CD4-positive, CD25-positive, alpha-beta regulatory T cell (primary cell): Measurements from ENCODE around the gene TMA7. TPM values are rescaled to one million over a fixed set of nuclear protein-coding genes. Genes with fewer than 3 reads are reported as not detected.
A peak's percentile ranks its signal among the peaks of the same experiment; 100 is the strongest.

Experiments
- ATAC-seq, 2 donors: fragments of 150-1000 bp; cut with Tn5 transposase; one replicate each; pipeline ENCODE4 v1.10.0; 2021; ENCODE audit warnings: low read depth in 2 of 2, moderate number of reproducible peaks in 2 of 2, moderate library complexity in 1 of 2
- DNase-seq, 3 donors: peaks; one replicate each; pipeline versions ENCODE4 v3.0.0 to v3.0.0-alpha.2; 2012 to 2022; ENCODE audit warnings: mixed read lengths in 1 of 3
- H3K27ac ChIP-seq: one replicate; pipeline ENCODE4 v1.7.0; 2013; ENCODE audit warnings: mild to moderate bottlenecking, low read length; ENCODE audit not compliant: insufficient read depth, poor library complexity, severe bottlenecking
- H3K27me3 ChIP-seq: one replicate; pipeline ENCODE4 v1.7.0; 2013; ENCODE audit warnings: low read length; ENCODE audit not compliant: control insufficient read depth, insufficient read depth
- H3K36me3 ChIP-seq: one replicate; pipeline ENCODE4 v1.7.0; 2013; ENCODE audit warnings: mild to moderate bottlenecking, low read length, moderate library complexity; ENCODE audit not compliant: control insufficient read depth, insufficient read depth
- H3K4me1 ChIP-seq: 2 replicates; pipeline ENCODE4 v1.7.0; 2013; ENCODE audit warnings: mild to moderate bottlenecking, low read length; ENCODE audit not compliant: insufficient read depth, control insufficient read depth, poor library complexity, severe bottlenecking
- H3K4me3 ChIP-seq: one replicate; pipeline ENCODE4 v1.7.0; 2013; ENCODE audit warnings: low read depth, mild to moderate bottlenecking, low read length, moderate library complexity
- H3K9me3 ChIP-seq, 2 experiments: 1 replicate in 1 of 2; 2 replicates in 1 of 2; pipeline ENCODE4 v1.7.0; 2013; ENCODE audit warnings: low read length in 2 of 2, mild to moderate bottlenecking in 1 of 2, moderate library complexity in 1 of 2; ENCODE audit not compliant: control insufficient read depth in 2 of 2
- H3K27ac Mint-ChIP-seq, 3 donors: one replicate each; pipeline ENCODE4 v1.8.0; 2020 to 2022; ENCODE audit warnings: mild to moderate bottlenecking in 3 of 3, mixed read lengths in 3 of 3, moderate library complexity in 2 of 3
- H3K27me3 Mint-ChIP-seq: one replicate; pipeline ENCODE4 v1.8.0; 2022; ENCODE audit warnings: mild to moderate bottlenecking, mixed read lengths
- H3K36me3 Mint-ChIP-seq: one replicate; pipeline ENCODE4 v1.8.0; 2020; ENCODE audit warnings: mixed read lengths
- H3K4me1 Mint-ChIP-seq, 4 donors: one replicate each; pipeline ENCODE4 v1.8.0; 2020 to 2022; ENCODE audit warnings: mixed read lengths in 4 of 4, mild to moderate bottlenecking in 1 of 4
- H3K4me3 Mint-ChIP-seq, 4 donors: one replicate each; pipeline ENCODE4 v1.8.0; 2020 to 2022; ENCODE audit warnings: mild to moderate bottlenecking in 4 of 4, mixed read lengths in 4 of 4, moderate library complexity in 3 of 4
- H3K9me3 Mint-ChIP-seq, 7 donors: one replicate each; pipeline ENCODE4 v1.8.0; 2020 to 2022; ENCODE audit warnings: mixed read lengths in 7 of 7, mild to moderate bottlenecking in 3 of 7, moderate library complexity in 2 of 7
- polyA plus RNA-seq, 4 donors: library from polyadenylated mRNA; unstranded; fragments of 300-500 nt; fragmentation: Illumina TruSeq; gene quantifications; one replicate each; pipeline ENCODE4 v1.2.3, GENCODE V29; 2021
- total RNA-seq: library from RNA; stranded (reverse); gene quantifications from one replicate; pipeline ENCODE4 v1.2.3, GENCODE V29; 2022

Gene TMA7
- total and polyA plus RNA-seq, 5 donors from 2014 or later, result 248 to 743 (median 676) TPM

DNA sequence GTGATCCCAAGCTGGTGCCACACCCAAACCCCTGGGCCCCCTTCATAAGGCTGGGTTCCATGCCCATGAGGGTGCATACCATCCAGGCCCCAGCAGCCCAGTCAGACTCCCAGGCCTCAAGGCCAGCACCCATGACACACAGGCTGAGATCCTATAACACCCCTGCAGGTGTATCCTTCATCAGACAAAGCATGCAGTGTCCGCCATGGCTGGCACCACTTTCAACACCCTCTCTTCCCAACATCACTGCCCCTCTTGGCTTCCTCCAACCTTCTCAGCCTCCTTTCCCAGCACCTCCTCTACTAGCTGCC is 3.6 kb upstream of the TMA7 start:
- peaks cover 0 to 4% (median 0%) of the 10 kb centered on the region in 7 donors for H3K9me3 Mint-ChIP-seq

DNA sequence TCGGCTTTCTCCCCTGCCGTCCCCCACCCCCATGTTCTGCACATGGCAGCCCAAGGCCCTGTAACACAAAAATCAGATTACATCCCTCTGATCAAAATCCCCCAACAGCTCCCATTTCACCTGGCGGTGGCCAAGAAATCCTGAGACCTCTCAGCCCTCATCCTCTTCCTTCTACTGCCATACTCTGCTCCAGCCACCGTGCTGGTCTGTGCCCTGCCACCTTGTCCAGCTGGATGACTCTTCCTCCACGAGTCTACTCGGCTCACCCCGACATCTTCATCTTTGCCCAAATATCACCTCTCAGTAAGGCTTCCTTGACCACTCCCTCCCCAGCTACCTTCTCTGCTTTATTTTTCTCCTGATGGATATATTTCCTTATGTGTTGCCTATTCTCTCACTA is 3.2 kb upstream of the TMA7 start:
- no peaks in the 10 kb centered on the region for H3K27me3 Mint-ChIP-seq
- H3K27ac Mint-ChIP-seq, result no peak overlapping the region
- H3K4me3 ChIP-seq, result no peak overlapping the region
- H3K4me1 ChIP-seq, result peaks cover 25% of the 10 kb centered on the region
- peaks cover 6% of the 10 kb centered on the region for H3K36me3 Mint-ChIP-seq
- H3K9me3 ChIP-seq, result no peaks in the 10 kb centered on the region
- DNase-seq, result no peak
- H3K9me3 Mint-ChIP-seq, result peaks cover 0 to 4% (median 0%) of the 10 kb centered on the region in 7 donors
- H3K36me3 ChIP-seq, result peaks cover 13% of the 10 kb centered on the region
- no peaks in the 10 kb centered on the region for H3K27me3 ChIP-seq
- H3K4me3 Mint-ChIP-seq, result no peak overlapping the region
- peaks cover 8 to 49% (median 12%) of the 10 kb centered on the region in 4 donors for H3K4me1 Mint-ChIP-seq
- ATAC-seq, result no peak
- H3K27ac ChIP-seq, result no peak overlapping the region

More for the DNA sequence above, 3.6 kb upstream of the TMA7 start:
- Histone ChIP-seq H3K36me3 (peaks cover 9% of the 10 kb centered on the region), H3K9me3 (no peaks in the 10 kb centered on the region), H3K27me3 (no peaks in the 10 kb centered on the region), H3K27ac (no peak overlapping the region), H3K4me3 (no peak overlapping the region), H3K4me1 (peaks cover 21% of the 10 kb centered on the region)
- H3K27me3 Mint-ChIP-seq, result peaks cover 3% of the 10 kb centered on the region
- no peak for ATAC-seq
- H3K4me1 Mint-ChIP-seq, result peaks cover 4 to 49% (median 8%) of the 10 kb centered on the region in 4 donors
- no peak for DNase-seq
- no peak overlapping the region for H3K27ac Mint-ChIP-seq
- no peak overlapping the region for H3K4me3 Mint-ChIP-seq
- H3K36me3 Mint-ChIP-seq, result peaks cover 5% of the 10 kb centered on the region

DNA sequence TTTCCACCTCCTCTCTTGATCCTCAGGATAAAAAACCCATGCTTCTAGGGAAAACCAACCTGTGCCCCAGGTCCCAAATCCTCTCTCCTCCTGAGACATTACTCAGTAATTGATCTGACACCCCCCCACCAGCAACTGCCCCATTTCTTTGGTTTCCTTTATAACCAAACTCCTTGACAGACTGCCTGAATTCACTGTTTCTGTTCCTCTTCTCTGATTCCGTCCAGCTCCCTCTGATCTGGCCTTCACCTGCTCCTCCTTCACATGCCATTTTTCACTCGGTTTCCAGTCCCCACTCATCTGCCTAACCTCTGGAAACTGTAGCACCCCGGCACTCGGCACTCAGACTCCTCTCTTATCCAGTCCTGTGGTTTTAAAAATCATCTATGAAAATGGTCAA is 2.2 kb upstream of the TMA7 start:
- Mint-ChIP-seq H3K4me3 (peak overlapping the region in 1 of 4 donors; percentile 2), H3K27me3 (no peaks in the 10 kb centered on the region), H3K9me3 (peaks cover 0 to 4% (median 0%) of the 10 kb centered on the region in 7 donors), H3K36me3 (peaks cover 6% of the 10 kb centered on the region), H3K27ac (peak overlapping the region in 2 of 3 donors; percentile 5 to 84), H3K4me1 (peaks cover 11 to 57% (median 15%) of the 10 kb centered on the region in 4 donors)
- H3K9me3 ChIP-seq, result no peaks in the 10 kb centered on the region
- H3K4me1 ChIP-seq, result peaks cover 35% of the 10 kb centered on the region
- no peak for DNase-seq
- H3K36me3 ChIP-seq, result peaks cover 14% of the 10 kb centered on the region
- H3K27me3 ChIP-seq, result no peaks in the 10 kb centered on the region
- no peak for ATAC-seq
- H3K27ac ChIP-seq, result no peak overlapping the region
- H3K4me3 ChIP-seq, result no peak overlapping the region

DNA sequence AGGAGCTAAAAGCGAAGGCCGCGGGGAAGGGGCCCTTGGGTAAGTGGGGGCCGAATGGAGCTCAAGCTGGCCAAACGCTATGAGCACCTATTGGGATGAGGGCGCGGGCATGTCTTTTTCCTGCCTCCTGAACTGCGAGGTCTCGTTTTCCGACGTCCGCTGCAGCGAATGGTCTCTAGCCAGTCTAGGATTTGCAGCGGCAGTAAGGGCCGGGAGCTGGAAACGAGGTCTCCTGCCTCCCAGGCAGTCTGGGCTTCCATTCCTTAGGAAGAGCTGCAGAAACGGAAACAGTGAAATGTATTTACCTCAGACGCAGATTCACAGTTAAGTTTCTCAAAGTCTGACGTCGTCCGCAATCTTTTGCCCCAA is 517 bp downstream of the TMA7 start:
- Histone ChIP-seq H3K4me3 (peak overlapping the region; percentile 89), H3K27me3 (no peaks in the 10 kb centered on the region), H3K27ac (peak overlapping the region; percentile 90), H3K9me3 (no peaks in the 10 kb centered on the region), H3K36me3 (peaks cover 25% of the 10 kb centered on the region), H3K4me1 (peaks cover 37% of the 10 kb centered on the region)
- Mint-ChIP-seq H3K9me3 (peaks cover 0 to 4% (median 0%) of the 10 kb centered on the region in 7 donors), H3K36me3 (peaks cover 6% of the 10 kb centered on the region), H3K4me1 (peaks cover 11 to 51% (median 16%) of the 10 kb centered on the region in 4 donors), H3K27me3 (no peaks in the 10 kb centered on the region), H3K27ac (peak overlapping the region; percentile 91 to 99 (median 91)), H3K4me3 (peak overlapping the region in 3 of 4 donors; percentile 92 to 96 (median 96))
- DNase-seq (no peak), ATAC-seq (no peak)

DNA sequence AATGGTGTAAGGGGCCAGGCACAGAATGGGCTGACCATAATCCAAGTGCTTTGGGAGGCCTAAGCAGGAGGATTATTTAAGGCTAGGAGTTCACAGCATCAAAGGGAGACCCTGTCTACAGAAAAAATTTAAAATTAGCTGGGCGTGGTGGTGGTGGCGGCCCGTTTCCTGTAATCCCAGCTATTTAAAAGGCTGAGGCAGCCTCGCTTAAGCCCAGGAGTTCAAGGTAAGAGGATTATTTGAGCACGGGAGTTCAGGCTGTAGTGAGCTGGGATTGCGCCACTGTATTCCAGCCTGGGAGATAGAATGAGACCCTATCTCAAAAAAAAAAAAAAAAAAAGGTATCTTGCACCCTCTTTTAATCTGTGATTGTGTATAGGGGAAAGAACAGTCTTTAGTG is 1.9 kb downstream of the TMA7 start:
- Histone ChIP-seq H3K4me1 (peaks cover 42% of the 10 kb centered on the region), H3K36me3 (peaks cover 25% of the 10 kb centered on the region), H3K27me3 (no peaks in the 10 kb centered on the region), H3K4me3 (peak overlapping the region; percentile 58), H3K9me3 (no peaks in the 10 kb centered on the region), H3K27ac (peak overlapping the region; percentile 90)
- peak overlapping the region in 3 of 4 donors; percentile 92 to 96 (median 96) for H3K4me3 Mint-ChIP-seq
- peaks cover 0 to 4% (median 0%) of the 10 kb centered on the region in 7 donors for H3K9me3 Mint-ChIP-seq
- peaks cover 11 to 62% (median 24%) of the 10 kb centered on the region in 4 donors for H3K4me1 Mint-ChIP-seq
- no peak for ATAC-seq
- H3K27ac Mint-ChIP-seq, result peak overlapping the region in 2 of 3 donors; percentile 91 to 99
- no peak for DNase-seq
- H3K36me3 Mint-ChIP-seq, result peaks cover 6% of the 10 kb centered on the region
- no peaks in the 10 kb centered on the region for H3K27me3 Mint-ChIP-seq

DNA sequence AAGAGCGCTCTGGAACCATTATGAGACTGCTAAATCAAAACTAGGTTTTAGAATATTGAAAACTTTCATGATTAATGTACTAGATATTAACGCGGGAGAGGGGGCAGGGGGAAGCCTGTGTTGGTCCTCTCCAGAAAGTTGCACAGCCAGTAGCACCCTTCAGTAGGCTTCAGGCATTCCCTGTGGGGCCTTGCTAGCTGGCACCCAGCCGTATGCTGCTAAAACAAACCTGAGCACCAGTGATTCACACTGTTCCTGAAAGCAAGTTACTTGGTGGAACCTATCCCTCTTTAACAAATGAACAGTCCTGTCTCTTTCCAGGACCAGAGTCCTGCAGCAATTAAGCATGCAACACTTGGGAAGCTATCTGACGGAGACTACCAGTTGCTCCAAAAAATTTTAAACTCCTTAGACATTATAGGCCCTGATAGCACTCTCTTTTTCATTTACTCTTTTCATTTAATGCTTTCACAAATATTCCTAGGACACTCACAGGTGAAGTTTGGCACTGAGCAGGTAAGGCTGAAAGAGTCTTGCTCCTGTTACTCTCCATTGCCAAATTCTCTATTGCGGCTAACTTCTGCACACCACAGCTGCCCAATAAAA is 5.3 kb downstream of the TMA7 start:
- H3K4me1 ChIP-seq, result peaks cover 42% of the 10 kb centered on the region
- H3K27ac ChIP-seq, result peak overlapping the region; percentile 76
- Mint-ChIP-seq H3K9me3 (no peaks in the 10 kb centered on the region), H3K27me3 (peaks cover 4% of the 10 kb centered on the region), H3K36me3 (peaks cover 8% of the 10 kb centered on the region), H3K27ac (peak overlapping the region; percentile 90 to 96 (median 92)), H3K4me3 (peak overlapping the region; percentile 87 to 98 (median 93)), H3K4me1 (peaks cover 15 to 59% (median 37%) of the 10 kb centered on the region in 4 donors)
- no peaks in the 10 kb centered on the region for H3K9me3 ChIP-seq
- DNase-seq, result no peak
- ATAC-seq, result no peak
- no peaks in the 10 kb centered on the region for H3K27me3 ChIP-seq
- no peak overlapping the region for H3K4me3 ChIP-seq
- peaks cover 25% of the 10 kb centered on the region for H3K36me3 ChIP-seq

DNA sequence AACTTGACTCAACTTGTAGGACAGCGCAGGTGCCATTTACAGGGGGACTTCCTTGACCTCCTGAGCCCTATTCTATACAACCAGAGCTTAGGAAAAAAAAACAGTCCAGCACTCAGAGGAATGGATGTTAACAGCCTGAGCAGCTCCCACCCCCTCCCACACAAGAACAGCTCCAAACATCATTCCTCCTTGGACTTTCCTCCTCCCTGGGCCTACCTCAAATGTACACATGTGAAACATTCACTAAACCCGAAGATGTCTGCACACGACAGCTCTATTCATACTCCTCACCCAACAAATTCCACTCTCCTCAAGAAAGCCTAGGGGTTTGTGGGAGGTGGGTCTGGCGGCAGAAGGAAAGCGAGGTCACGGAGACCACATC is 6.0 kb downstream of the TMA7 start:
- DNase-seq, result no peak
- H3K9me3 Mint-ChIP-seq, result no peaks in the 10 kb centered on the region
- H3K27ac ChIP-seq, result peak overlapping the region; percentile 76
- ATAC-seq, result no peak
- peaks cover 4% of the 10 kb centered on the region for H3K27me3 Mint-ChIP-seq
- H3K4me1 ChIP-seq, result peaks cover 36% of the 10 kb centered on the region
- peak overlapping the region; percentile 90 to 96 (median 92) for H3K27ac Mint-ChIP-seq
- H3K9me3 ChIP-seq, result no peaks in the 10 kb centered on the region
- peaks cover 15 to 52% (median 37%) of the 10 kb centered on the region in 4 donors for H3K4me1 Mint-ChIP-seq
- H3K4me3 Mint-ChIP-seq, result peak overlapping the region; percentile 87 to 98 (median 93)
- H3K36me3 Mint-ChIP-seq, result peaks cover 8% of the 10 kb centered on the region
- H3K4me3 ChIP-seq, result peak overlapping the region; percentile 82
- H3K27me3 ChIP-seq, result no peaks in the 10 kb centered on the region
- peaks cover 25% of the 10 kb centered on the region for H3K36me3 ChIP-seq
